Astrocyte of the hippocampus (primary cell): ENCODE measurements around the gene SPAG9.

Source experiments
- DNase-seq: peaks from one replicate; pipeline ENCODE4 v3.0.0; 2011; ENCODE audit warnings: low read depth, low spot score

The SPAG9 gene

GRCh38 chr17:51120739-51121619, at the start of gene SPAG9:
Gene SPAG9 (minus strand): TSS chr17:51120868. CDS start chr17:51120656, 212 bp downstream.
- DNase-seq: peak; percentile 99

GRCh38 chr17:51169340-51169739, 48.7 kb upstream of the SPAG9 start:
- no peak for DNase-seq

- peak; percentile 78 for DNase-seq
Measured at GRCh38 chr17:51166987-51167931, 46.6 kb upstream of the SPAG9 start.

GRCh38 chr17:51166198-51166986, 45.7 kb upstream of the SPAG9 start, which contains the start of gene NME2:
Gene NME2 (plus strand): TSS chr17:51166411. CDS start chr17:51166831, 420 bp downstream.
- peak; percentile 94 for DNase-seq

- no peak for DNase-seq
Measured at GRCh38 chr17:51165680-51166197, 45.1 kb upstream of the SPAG9 start.

GRCh38 chr17:51164911-51165679, 44.4 kb upstream of the SPAG9 start:
- DNase-seq: peak; percentile 39

GRCh38 chr17:51161541-51161940, 40.9 kb upstream of the SPAG9 start:
- no peak for DNase-seq

GRCh38 chr17:51159604-51160003, 38.9 kb upstream of the SPAG9 start:
- no peak for DNase-seq

- no peak for DNase-seq
Measured at GRCh38 chr17:51155416-51155815, 34.7 kb upstream of the SPAG9 start.

- peak; percentile 21 for DNase-seq
Measured at GRCh38 chr17:51154176-51154575, 33.5 kb upstream of the SPAG9 start.

GRCh38 chr17:51153210-51154072, 32.8 kb upstream of the SPAG9 start, which contains the start of gene NME1:
Gene NME1 (plus strand): TSS chr17:51153559. CDS start chr17:51155655, 2,096 bp downstream.
- DNase-seq: peak; percentile 99

- DNase-seq: no peak
Measured at GRCh38 chr17:51152766-51153209, 32.1 kb upstream of the SPAG9 start.

GRCh38 chr17:51150932-51151331, 30.3 kb upstream of the SPAG9 start:
- DNase-seq: no peak

GRCh38 chr17:51149163-51149562, 28.5 kb upstream of the SPAG9 start:
- no peak for DNase-seq

GRCh38 chr17:51147650-51148049, 27.0 kb upstream of the SPAG9 start:
- DNase-seq: peak; percentile 41

GRCh38 chr17:51144266-51145022, 23.8 kb upstream of the SPAG9 start:
- no peak for DNase-seq

GRCh38 chr17:51142597-51142996, 21.9 kb upstream of the SPAG9 start:
- no peak for DNase-seq

- DNase-seq: no peak
Measured at GRCh38 chr17:51135956-51136355, 15.3 kb upstream of the SPAG9 start.
